WTC11 (cell line): Measurements from ENCODE around the gene SNRNP35. TPM values are rescaled to one million over a fixed set of nuclear protein-coding genes. Genes with fewer than 3 reads are reported as not detected.
A peak's percentile ranks its signal among the peaks of the same experiment; 100 is the strongest.

Experiments used
- ATAC-seq: fragments of 200-7000 bp; cut with Tn5 transposase; 2 replicates; pipeline ENCODE4 v1.10.0; 2021; ENCODE audit warnings: mild to moderate bottlenecking, moderate library complexity
- CTCF ChIA-PET: fragments of 300-600 bp; sonication (Branson Sonifier 250); formaldehyde crosslinking; loops from one replicate; lab custom pipeline; 2021; ENCODE audit warnings: antibody characterized with exemption; lab: Charles Lee
- POLR2A ChIA-PET: fragments of 350-600 bp; sonication (Branson Sonifier 250); formaldehyde crosslinking; loops from one replicate; lab custom pipeline; 2021; ENCODE audit warnings: antibody characterized with exemption; lab: Charles Lee
- DNase-seq: peaks from one replicate; pipeline ENCODE4 v3.0.0; 2021; ENCODE audit warnings: low spot score
- H3K27ac Mint-ChIP-seq: 2 replicates; pipeline ENCODE4 v1.8.0; 2021; ENCODE audit warnings: mixed read lengths
- H3K27me3 Mint-ChIP-seq: 2 replicates; pipeline ENCODE4 v1.8.0; 2021; ENCODE audit warnings: low read depth, mild to moderate bottlenecking, moderate library complexity, mixed read lengths
- H3K36me3 Mint-ChIP-seq: 2 replicates; pipeline ENCODE4 v1.8.0; 2021; ENCODE audit warnings: mixed read lengths
- H3K4me1 Mint-ChIP-seq: 2 replicates; pipeline ENCODE4 v1.8.0; 2022; ENCODE audit warnings: mixed read lengths
- H3K4me3 Mint-ChIP-seq: 2 replicates; pipeline ENCODE4 v1.8.0; 2021; ENCODE audit warnings: mild to moderate bottlenecking, moderate library complexity, mixed read lengths
- H3K9me3 Mint-ChIP-seq: 2 replicates; pipeline ENCODE4 v1.8.0; 2021; ENCODE audit warnings: mixed read lengths
- ATF2 ChIP-seq: sonication (generic); formaldehyde crosslinking; IDR thresholded peaks from 2 replicates; pipeline ENCODE4 v1.8.1; 2022; ENCODE audit warnings: low read depth, missing genetic modification reagents, borderline replicate concordance
- ATF6 ChIP-seq: sonication (generic); formaldehyde crosslinking; IDR thresholded peaks from 2 replicates; pipeline ENCODE4 v1.8.1; 2023; ENCODE audit warnings: mild to moderate bottlenecking, missing genetic modification reagents
- CDX4 ChIP-seq: fragments of 250-450 bp; sonication (Bioruptor Pico); IDR thresholded peaks from 2 replicates; pipeline ENCODE4 v1.9.0; 2021; ENCODE audit warnings: moderate library complexity, mild to moderate bottlenecking, inconsistent platforms, borderline replicate concordance
- CREB1 ChIP-seq: sonication (generic); formaldehyde crosslinking; IDR thresholded peaks from 2 replicates; pipeline ENCODE4 v1.8.0; 2023; ENCODE audit warnings: mild to moderate bottlenecking, missing genetic modification reagents
- FOXK1 ChIP-seq: sonication (generic); formaldehyde crosslinking; IDR thresholded peaks from 2 replicates; pipeline ENCODE4 v1.8.0; 2022; ENCODE audit warnings: mild to moderate bottlenecking, moderate library complexity, missing genetic modification reagents
- IRF2 ChIP-seq: sonication (generic); formaldehyde crosslinking; IDR thresholded peaks from 2 replicates; pipeline ENCODE4 v1.8.0; 2022; ENCODE audit warnings: low read depth, missing genetic modification reagents, borderline replicate concordance
- MYBL2 ChIP-seq: sonication (generic); formaldehyde crosslinking; IDR thresholded peaks from 2 replicates; pipeline ENCODE4 v1.8.1; 2023; ENCODE audit warnings: mild to moderate bottlenecking, moderate library complexity, missing genetic modification reagents
- NFE2L1 ChIP-seq: sonication (generic); formaldehyde crosslinking; IDR thresholded peaks from 2 replicates; pipeline ENCODE4 v1.8.1; 2023; ENCODE audit warnings: missing genetic modification reagents
- NR2C2 ChIP-seq: sonication (generic); formaldehyde crosslinking; IDR thresholded peaks from 2 replicates; pipeline ENCODE4 v1.8.0; 2022; ENCODE audit warnings: mild to moderate bottlenecking, missing genetic modification reagents
- PRDM15 ChIP-seq: sonication (generic); formaldehyde crosslinking; IDR thresholded peaks from 2 replicates; pipeline ENCODE4 v1.8.0; 2022; ENCODE audit warnings: missing genetic modification reagents
- PREB ChIP-seq: sonication (generic); formaldehyde crosslinking; IDR thresholded peaks from 2 replicates; pipeline ENCODE4 v1.8.1; 2022; ENCODE audit warnings: mild to moderate bottlenecking, missing genetic modification reagents, moderate library complexity, borderline replicate concordance
- SMAD3 ChIP-seq: sonication (generic); formaldehyde crosslinking; IDR thresholded peaks from 2 replicates; pipeline ENCODE4 v1.8.0; 2022; ENCODE audit warnings: missing genetic modification reagents, mild to moderate bottlenecking, borderline replicate concordance
- SMAD4 ChIP-seq: sonication (generic); formaldehyde crosslinking; IDR thresholded peaks from 2 replicates; pipeline ENCODE4 v1.8.0; 2022; ENCODE audit warnings: mild to moderate bottlenecking, missing genetic modification reagents
- SOX15 ChIP-seq: fragments of 250-450 bp; sonication (Bioruptor Pico); IDR thresholded peaks from 2 replicates; pipeline ENCODE4 v1.9.0; 2021; ENCODE audit warnings: mild to moderate bottlenecking
- TP53 ChIP-seq: sonication (generic); formaldehyde crosslinking; IDR thresholded peaks from 2 replicates; pipeline ENCODE4 v1.8.1; 2023; ENCODE audit warnings: mild to moderate bottlenecking, missing genetic modification reagents
- USF2 ChIP-seq: sonication (generic); formaldehyde crosslinking; IDR thresholded peaks from 2 replicates; pipeline ENCODE4 v1.8.1; 2023; ENCODE audit warnings: mild to moderate bottlenecking, missing genetic modification reagents, moderate library complexity
- ZBTB43 ChIP-seq: sonication (generic); formaldehyde crosslinking; IDR thresholded peaks from 2 replicates; pipeline ENCODE4 v1.8.1; 2023; ENCODE audit warnings: mild to moderate bottlenecking, missing genetic modification reagents
- ZNF121 ChIP-seq: sonication (generic); formaldehyde crosslinking; IDR thresholded peaks from 2 replicates; pipeline ENCODE4 v1.8.0; 2023; ENCODE audit warnings: missing genetic modification reagents
- ZNF138 ChIP-seq: sonication (generic); formaldehyde crosslinking; conservative IDR thresholded peaks from 2 replicates; pipeline ENCODE4 v1.8.1; 2022; ENCODE audit warnings: mild to moderate bottlenecking, moderate library complexity, missing genetic modification reagents
- ZNF281 ChIP-seq: sonication (generic); formaldehyde crosslinking; IDR thresholded peaks from 2 replicates; pipeline ENCODE4 v1.8.0; 2023; ENCODE audit warnings: mild to moderate bottlenecking, missing genetic modification reagents
- ZSCAN18 ChIP-seq: fragments of 250-450 bp; sonication (Bioruptor Pico); IDR thresholded peaks from 2 replicates; pipeline ENCODE4 v2.1.2; 2022; ENCODE audit warnings: mild to moderate bottlenecking, moderate library complexity
- total RNA-seq: library from RNA; stranded (reverse); gene quantifications from 3 replicates; pipeline ENCODE4 v1.2.3, GENCODE V29; 2021

SNRNP35 gene
- total RNA-seq, 1 experiment from 2014 or later = 20.0 TPM

GRCh38 chr12:123410041-123410412 lies 47.9 kb upstream of the SNRNP35 start (continued):
- TF ChIP-seq CDX4 (no peak), SOX15 (CRISPR knock-in tag) (no peak), ZBTB43 (CRISPR knock-in tag) (no peak), FOXK1 (CRISPR knock-in tag) (no peak), ZNF138 (CRISPR knock-in tag) (no peak)

GRCh38 chr12:123421314-123421713 lies 36.6 kb upstream of the SNRNP35 start:
- ATAC-seq (peak; percentile 30; the same call in 1 of the 2 replicates), DNase-seq (no peak)
- H3K36me3 Mint-ChIP-seq = 0 out of 2 replicates have a peak, but pooled peaks cover 2% of the 10 kb centered on the region

More at GRCh38 chr12:123421314-123421713, 36.6 kb upstream of the SNRNP35 start:
- ChIA-PET CTCF (interaction anchor here (0.6 to 1.5 kb wide), 5 partner anchors 15 to 197 kb away, joined by 3 to 10 read pairs (median 3); partner anchors contain the start of gene SBNO1), POLR2A (no interaction called here)
- Mint-ChIP-seq H3K27ac (no peak overlapping the region), H3K27me3 (no peaks in the 10 kb centered on the region; the same call in 1 of the 2 replicates), H3K4me1 (no peaks in the 10 kb centered on the region), H3K4me3 (no peak overlapping the region), H3K9me3 (peaks cover 8% of the 10 kb centered on the region)
- no peak for TF ChIP-seq ZSCAN18 (CRISPR knock-in tag)
- TF ChIP-seq PREB (CRISPR knock-in tag) = no peak
- no peak for TF ChIP-seq SMAD3 (CRISPR knock-in tag)
- no peak for TF ChIP-seq ZNF121 (CRISPR knock-in tag)
- no peak for TF ChIP-seq ATF2 (CRISPR knock-in tag)
- no peak for TF ChIP-seq ATF6 (CRISPR knock-in tag)
- no peak for TF ChIP-seq TP53
- no peak for TF ChIP-seq ZNF281 (CRISPR knock-in tag)
- TF ChIP-seq PRDM15 = no peak
- TF ChIP-seq MYBL2 (CRISPR knock-in tag) = no peak
- TF ChIP-seq NFE2L1 (CRISPR knock-in tag) = no peak
- TF ChIP-seq SMAD4 (CRISPR knock-in tag) = no peak
- no peak for TF ChIP-seq USF2 (CRISPR knock-in tag)
- TF ChIP-seq NR2C2 (CRISPR knock-in tag) = no peak
- no peak for TF ChIP-seq ZNF138 (CRISPR knock-in tag)
- no peak for TF ChIP-seq IRF2 (CRISPR knock-in tag)
- TF ChIP-seq CREB1 (CRISPR knock-in tag) = no peak
